ENCODE data around the gene CIAPIN1. TPM values are rescaled to one million over a fixed set of nuclear protein-coding genes. Genes with fewer than 3 reads are reported as not detected.

Gene CIAPIN1
- 37.2 and 41.8 TPM in 2 replicates for total RNA-seq

DNA sequence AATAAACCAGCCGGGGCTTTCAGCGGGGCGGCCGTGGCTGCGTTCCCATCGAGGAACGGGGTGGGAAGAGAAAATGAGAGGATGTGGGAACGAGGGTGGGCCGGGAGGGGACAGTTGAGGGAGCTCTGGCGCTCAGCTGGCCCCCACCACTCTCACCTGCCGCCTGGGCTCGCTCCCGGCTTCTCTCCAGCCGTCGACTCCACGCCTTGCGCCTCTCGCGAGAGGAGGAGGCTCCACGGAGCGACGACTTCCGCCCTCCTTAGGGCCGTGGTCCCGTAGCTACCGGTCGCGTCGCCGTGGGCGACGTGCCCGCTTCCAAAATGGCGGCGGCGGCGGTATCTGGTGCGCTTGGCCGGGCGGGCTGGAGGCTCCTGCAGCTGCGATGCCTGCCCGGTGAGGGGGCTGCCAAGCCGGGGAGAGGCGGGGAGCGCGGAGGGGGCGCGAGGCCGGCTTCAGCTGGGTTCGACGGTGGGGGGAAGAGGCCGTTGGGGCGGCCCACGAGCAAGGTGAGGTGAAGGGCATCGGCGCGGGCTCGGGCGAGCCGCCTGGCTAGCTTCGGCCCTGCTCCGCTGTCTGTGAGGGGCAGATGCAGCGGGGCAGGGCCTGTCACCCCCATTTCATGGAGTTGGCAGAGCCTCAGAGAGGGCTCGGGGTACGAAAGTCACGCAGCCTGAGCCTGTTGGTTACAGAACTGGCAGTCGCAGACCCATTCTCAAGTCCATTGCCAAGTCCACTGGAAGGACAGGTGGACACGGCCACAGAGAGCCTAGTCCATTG, at the start of gene CIAPIN1, which contains the start of gene COQ9:
Gene CIAPIN1, minus strand, starts transcription at position 200 of the 777 bp plus-strand sequence. CDS start 6,457 bp downstream, outside the sequence.
Gene COQ9, plus strand, starts transcription at position 294 of the 777 bp plus-strand sequence. Its CDS starts 27 bp downstream, at position 321.

GRCh38 chr16:57485916-57486857, 39.0 kb upstream of the CIAPIN1 start, which contains the start of gene DOK4:
TSS of gene DOK4 (minus strand) at chr16:57486493. CDS start at chr16:57479507, 6,986 bp downstream.

GRCh38 chr16:57462209-57462977, 15.2 kb upstream of the CIAPIN1 start, which contains the start of gene POLR2C:
TSS of gene POLR2C (plus strand) at chr16:57462679. CDS start at chr16:57462725, 46 bp downstream.

GRCh38 chr16:57403965-57404817, 43.0 kb downstream of the CIAPIN1 start, which contains the start of gene CCL17:
TSS of gene CCL17 (plus strand) at chr16:57404767. CDS start at chr16:57413933, 9,166 bp downstream.

Other genes with a start within 250 kb of the CIAPIN1 start
- 77.8 and 78.9 TPM in 2 replicates for gene ARL2BP, start 202.1 kb downstream of the CIAPIN1 start, total RNA-seq
- gene PLLP, start 162.7 kb downstream of the CIAPIN1 start, total RNA-seq = under 0.01 TPM in 1 of 2 replicates, not detected in the other
- gene CCL22, start 88.6 kb downstream of the CIAPIN1 start, total RNA-seq = not detected in 2 replicates
- 0.19 and 1.4 TPM in 2 replicates for gene CX3CL1, start 74.9 kb downstream of the CIAPIN1 start, total RNA-seq
- not detected in 2 replicates for gene CCL17, start 42.6 kb downstream of the CIAPIN1 start, total RNA-seq
- gene COQ9, start 94 bp upstream of the CIAPIN1 start, total RNA-seq = 33.8 and 43.5 TPM in 2 replicates
- gene POLR2C, start 15.3 kb upstream of the CIAPIN1 start, total RNA-seq = 113 and 150 TPM in 2 replicates
- 33.8 and 47.7 TPM in 2 replicates for gene DOK4, start 39.1 kb upstream of the CIAPIN1 start, total RNA-seq
- 12.7 and 20.3 TPM in 2 replicates for gene CCDC102A, start 89.2 kb upstream of the CIAPIN1 start, total RNA-seq
- not detected in 2 replicates for gene ADGRG5, start 95.3 kb upstream of the CIAPIN1 start, total RNA-seq
- gene ADGRG1, start 181.2 kb upstream of the CIAPIN1 start, total RNA-seq = 4.5 and 6.1 TPM in 2 replicates
- gene ADGRG3, start 220.9 kb upstream of the CIAPIN1 start, total RNA-seq = not detected in 2 replicates
- gene DRC7, start 247.4 kb upstream of the CIAPIN1 start, total RNA-seq = 0.38 TPM in 1 of 2 replicates, not detected in the other

All from regular cardiac myocyte (primary cell).